Nucleus accumbens (tissue), 56 donors: ENCODE measurements around the gene YIPF2.
A peak's percentile ranks its signal among the peaks of the same experiment; 100 is the strongest.

Experiments
- DNase-seq, 56 donors: peaks; one replicate each; lab custom pipeline; 2025; lab: John Stamatoyannopoulos, UW

The YIPF2 gene

GRCh38 chr19:10913716-10914340 lies 14.6 kb downstream of the YIPF2 start:
- no peak for DNase-seq

- DNase-seq = no peak
These were observed 15.8 kb downstream of the YIPF2 start for GRCh38 chr19:10912619-10913018.

GRCh38 chr19:10911579-10912363 lies 16.7 kb downstream of the YIPF2 start:
- no peak for DNase-seq

- no peak for DNase-seq
These were observed 20.0 kb downstream of the YIPF2 start for GRCh38 chr19:10908380-10908960.

GRCh38 chr19:10907925-10908324 lies 20.5 kb downstream of the YIPF2 start:
- no peak for DNase-seq

- peak in 10 of 56 donors; percentile 3 to 58 (median 22) for DNase-seq
These were observed 29.2 kb downstream of the YIPF2 start for GRCh38 chr19:10899151-10899653.

- DNase-seq = no peak
These were observed 29.8 kb downstream of the YIPF2 start for GRCh38 chr19:10898633-10899032.

GRCh38 chr19:10896851-10897526 lies 31.4 kb downstream of the YIPF2 start:
- no peak for DNase-seq

- DNase-seq = no peak
These were observed 32.5 kb downstream of the YIPF2 start for GRCh38 chr19:10895920-10896319.

- no peak for DNase-seq
These were observed 33.1 kb downstream of the YIPF2 start for GRCh38 chr19:10895363-10895762.

- DNase-seq = no peak
These were observed 33.6 kb downstream of the YIPF2 start for GRCh38 chr19:10894911-10895213.

GRCh38 chr19:10892256-10892655 lies 36.2 kb downstream of the YIPF2 start:
- no peak for DNase-seq

GRCh38 chr19:10891405-10892086 lies 36.9 kb downstream of the YIPF2 start:
- DNase-seq = peak in 11 of 56 donors; percentile 10 to 47 (median 22)

GRCh38 chr19:10889880-10890279 lies 38.6 kb downstream of the YIPF2 start:
- no peak for DNase-seq

- DNase-seq = peak in 7 of 56 donors; percentile 3 to 54 (median 15)
These were observed 40.0 kb downstream of the YIPF2 start for GRCh38 chr19:10888421-10888866.

GRCh38 chr19:10887616-10888367 lies 40.6 kb downstream of the YIPF2 start:
- no peak for DNase-seq

GRCh38 chr19:10885201-10886169 lies 43.0 kb downstream of the YIPF2 start:
- DNase-seq = no peak

- no peak for DNase-seq
These were observed 44.2 kb downstream of the YIPF2 start for GRCh38 chr19:10884274-10884673.

GRCh38 chr19:10882108-10882457 lies 46.4 kb downstream of the YIPF2 start:
- no peak for DNase-seq
